GM06990 (cell line): ENCODE measurements around the gene MRPL2.
"Not testable (repeated sequence)": the region's sequence is repeated elsewhere in the genome, so short reads cannot be mapped to it uniquely, and the experiment has no call there.

ENCODE experiments used
- DNase-seq: peaks from one replicate; pipeline ENCODE4 v3.0.0-alpha.2; 2011; ENCODE audit not compliant: insufficient read length; ENCODE audit errors: extremely low read depth
- H3K27me3 ChIP-seq: replicated peaks from 2 replicates; pipeline ENCODE4 v1.6.0; 2011; ENCODE audit warnings: low read length; ENCODE audit not compliant: control insufficient read depth, insufficient read depth
- H3K36me3 ChIP-seq: 2 replicates; pipeline ENCODE4 v1.5.1; 2011; ENCODE audit warnings: low read length; ENCODE audit not compliant: control insufficient read depth, insufficient read depth
- H3K4me3 ChIP-seq: replicated peaks from 2 replicates; pipeline ENCODE4 v1.5.1; 2011; ENCODE audit warnings: low read depth, mild to moderate bottlenecking, control low read depth, low read length
- TF ChIP-seq, protein P1 (sequence below): IDR thresholded peaks from 2 replicates; pipeline ENCODE4 v1.5.1; 2011; ENCODE audit warnings: low read length, control low read depth, mild to moderate bottlenecking, inconsistent platforms; ENCODE audit not compliant: insufficient read depth, poor library complexity, severe bottlenecking

MRPL2 gene

GRCh38 chr6:43043310-43043709, 15.9 kb downstream of the MRPL2 start:
- Histone ChIP-seq H3K4me3 (no peak overlapping the region), H3K36me3 (peaks cover 34% of the 10 kb centered on the region), H3K27me3 (no peaks in the 10 kb centered on the region)
- no peak for DNase-seq
- TF ChIP-seq, protein P1, sequence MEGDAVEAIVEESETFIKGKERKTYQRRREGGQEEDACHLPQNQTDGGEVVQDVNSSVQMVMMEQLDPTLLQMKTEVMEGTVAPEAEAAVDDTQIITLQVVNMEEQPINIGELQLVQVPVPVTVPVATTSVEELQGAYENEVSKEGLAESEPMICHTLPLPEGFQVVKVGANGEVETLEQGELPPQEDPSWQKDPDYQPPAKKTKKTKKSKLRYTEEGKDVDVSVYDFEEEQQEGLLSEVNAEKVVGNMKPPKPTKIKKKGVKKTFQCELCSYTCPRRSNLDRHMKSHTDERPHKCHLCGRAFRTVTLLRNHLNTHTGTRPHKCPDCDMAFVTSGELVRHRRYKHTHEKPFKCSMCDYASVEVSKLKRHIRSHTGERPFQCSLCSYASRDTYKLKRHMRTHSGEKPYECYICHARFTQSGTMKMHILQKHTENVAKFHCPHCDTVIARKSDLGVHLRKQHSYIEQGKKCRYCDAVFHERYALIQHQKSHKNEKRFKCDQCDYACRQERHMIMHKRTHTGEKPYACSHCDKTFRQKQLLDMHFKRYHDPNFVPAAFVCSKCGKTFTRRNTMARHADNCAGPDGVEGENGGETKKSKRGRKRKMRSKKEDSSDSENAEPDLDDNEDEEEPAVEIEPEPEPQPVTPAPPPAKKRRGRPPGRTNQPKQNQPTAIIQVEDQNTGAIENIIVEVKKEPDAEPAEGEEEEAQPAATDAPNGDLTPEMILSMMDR: no peak

GRCh38 chr6:43041475-43041874, 17.8 kb downstream of the MRPL2 start:
- DNase-seq, H3K4me3 ChIP-seq, H3K27me3 ChIP-seq: not testable (repeated sequence)
- H3K36me3 ChIP-seq: peaks cover 35% of the 10 kb centered on the region

GRCh38 chr6:43040542-43041257, 18.5 kb downstream of the MRPL2 start:
- TF ChIP-seq, protein P1: no peak
- no peak for DNase-seq
- no peaks in the 10 kb centered on the region for H3K27me3 ChIP-seq
- H3K36me3 ChIP-seq: peaks cover 34% of the 10 kb centered on the region
- H3K4me3 ChIP-seq: no peak overlapping the region

DNA sequence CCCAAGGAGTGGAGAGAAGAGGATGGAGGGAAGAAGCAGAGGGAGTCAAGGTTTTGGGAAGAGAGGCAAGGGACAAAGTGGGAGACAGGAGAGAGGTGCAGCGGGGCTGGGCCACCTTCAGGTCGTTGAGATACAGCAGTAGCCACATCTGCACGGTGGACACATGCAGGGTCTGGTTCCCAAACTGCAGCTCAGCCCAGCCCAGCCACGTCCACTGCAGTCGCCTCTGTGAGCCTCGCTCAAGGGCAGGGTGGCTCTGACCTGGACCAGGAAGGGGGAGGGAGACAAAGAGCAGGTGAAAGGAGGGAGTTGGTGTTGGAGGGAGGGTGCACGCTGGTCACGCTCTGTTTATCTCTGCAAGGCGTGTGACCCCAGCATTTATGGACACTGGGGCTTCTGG, 20.5 kb downstream of the MRPL2 start:
- peaks cover 36% of the 10 kb centered on the region for H3K36me3 ChIP-seq
- no peaks in the 10 kb centered on the region for H3K27me3 ChIP-seq
- no peak for DNase-seq
- no peak overlapping the region for H3K4me3 ChIP-seq
- TF ChIP-seq, protein P1: no peak

GRCh38 chr6:43037706-43038105, 21.5 kb downstream of the MRPL2 start:
- TF ChIP-seq, protein P1: no peak
- Histone ChIP-seq H3K27me3 (no peaks in the 10 kb centered on the region), H3K36me3 (peaks cover 27% of the 10 kb centered on the region), H3K4me3 (no peak overlapping the region)
- no peak for DNase-seq

- Histone ChIP-seq H3K36me3 (peaks cover 25% of the 10 kb centered on the region), H3K27me3 (no peaks in the 10 kb centered on the region), H3K4me3 (no peak overlapping the region)
- no peak for DNase-seq
- TF ChIP-seq, protein P1: no peak
These were observed 22.0 kb downstream of the MRPL2 start for GRCh38 chr6:43037197-43037596.
